SW 1271 (cell line): ENCODE data around the gene NHLH2.
A peak's percentile ranks its signal among the peaks of the same experiment; 100 is the strongest.

Experiments used
- DNase-seq, 2 experiments: peaks; one replicate each; lab custom pipeline; 2025; lab: John Stamatoyannopoulos, UW

NHLH2 gene

DNA sequence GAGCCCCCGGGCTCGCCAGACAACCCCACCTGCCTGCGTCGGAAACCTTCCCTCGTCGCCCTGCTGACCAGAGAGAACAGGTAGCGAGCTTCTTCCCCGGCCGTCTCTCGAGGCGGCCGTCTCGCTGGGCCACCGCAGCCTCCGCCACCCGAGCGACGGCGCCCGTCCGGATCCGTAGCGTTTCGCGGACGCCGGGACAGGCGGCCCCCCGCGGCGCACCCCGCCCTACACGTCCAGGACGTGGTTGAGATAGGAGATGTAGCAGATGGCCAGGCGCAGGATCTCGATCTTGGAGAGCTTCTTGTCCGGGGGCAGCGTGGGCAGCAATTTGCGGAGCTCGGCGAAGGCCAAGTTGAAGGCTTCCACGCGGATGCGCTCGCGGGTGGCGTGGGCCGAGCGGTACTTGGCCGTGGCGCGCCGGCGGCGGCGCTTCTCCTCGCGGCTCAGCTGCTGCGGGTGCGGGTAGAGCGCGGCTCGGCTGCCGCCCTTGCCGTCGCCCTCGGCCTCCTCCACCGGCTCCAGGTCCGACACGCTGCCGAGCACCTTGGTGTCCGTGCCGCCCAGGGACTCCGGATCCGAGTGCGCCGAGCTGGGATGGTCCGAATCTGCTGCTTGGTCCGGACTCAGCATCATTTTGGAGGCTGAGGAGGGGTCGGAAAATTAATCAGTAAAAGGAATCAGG, 3.0 kb downstream of the NHLH2 start:
- no peak for DNase-seq

DNA sequence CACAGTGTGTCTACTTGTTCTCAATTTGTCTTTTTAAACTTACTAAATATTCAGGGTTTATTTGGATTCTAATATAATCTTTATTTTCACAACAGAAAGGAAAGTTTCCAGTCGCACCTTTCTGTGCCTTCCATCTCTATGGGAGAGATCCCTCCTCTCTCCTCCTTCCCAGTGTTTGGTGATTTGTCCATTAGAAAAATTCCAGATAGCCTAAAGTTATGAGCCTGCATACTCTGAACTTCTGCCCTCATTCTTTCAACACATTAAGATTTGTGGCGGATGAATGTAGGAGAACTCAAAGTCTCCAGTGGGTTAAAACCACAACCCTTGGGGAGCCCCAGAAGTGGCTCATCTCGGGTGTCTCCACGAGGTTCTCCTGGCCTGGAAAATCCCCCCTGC, 3.6 kb downstream of the NHLH2 start:
- DNase-seq = no peak

DNA sequence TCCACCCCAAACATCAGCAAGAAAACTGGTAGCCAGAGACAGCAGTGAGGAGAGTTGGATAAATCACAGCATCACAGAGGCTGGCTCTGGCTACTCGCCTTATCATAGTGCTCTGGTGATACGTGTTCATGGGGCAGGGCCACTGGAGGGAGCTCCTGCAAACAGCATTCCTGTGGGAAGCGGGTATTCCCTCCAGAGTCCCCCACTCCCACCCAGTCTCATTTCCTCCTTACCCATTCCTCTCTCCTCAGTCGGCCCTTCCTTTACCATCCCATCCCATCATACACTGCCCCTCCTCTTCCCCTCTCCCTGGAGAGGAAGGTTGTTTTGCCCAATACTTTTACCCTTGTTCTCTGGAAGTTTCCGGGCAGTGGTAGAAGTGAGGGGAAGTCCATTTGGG, 7.1 kb downstream of the NHLH2 start:
- DNase-seq = no peak

DNA sequence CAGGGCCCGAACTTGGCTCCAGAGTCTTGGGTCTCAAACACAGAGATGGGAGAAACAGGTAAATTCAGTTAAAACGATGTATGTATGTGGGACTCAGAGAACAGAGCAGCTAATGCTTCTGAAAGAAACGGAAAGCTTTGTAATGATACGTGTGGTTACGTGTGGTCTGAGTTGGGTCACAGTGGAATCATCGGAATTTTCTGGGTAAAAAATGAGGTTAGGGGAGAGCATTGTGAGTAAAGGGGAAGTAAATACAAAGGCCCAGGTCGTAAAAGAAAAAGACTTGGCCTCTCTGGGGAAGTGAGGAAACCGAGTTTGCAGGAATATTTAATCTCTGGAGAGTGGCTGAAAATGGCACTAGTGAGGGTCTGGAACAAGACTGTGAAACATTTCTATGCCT, 8.3 kb downstream of the NHLH2 start:
- no peak for DNase-seq

DNA sequence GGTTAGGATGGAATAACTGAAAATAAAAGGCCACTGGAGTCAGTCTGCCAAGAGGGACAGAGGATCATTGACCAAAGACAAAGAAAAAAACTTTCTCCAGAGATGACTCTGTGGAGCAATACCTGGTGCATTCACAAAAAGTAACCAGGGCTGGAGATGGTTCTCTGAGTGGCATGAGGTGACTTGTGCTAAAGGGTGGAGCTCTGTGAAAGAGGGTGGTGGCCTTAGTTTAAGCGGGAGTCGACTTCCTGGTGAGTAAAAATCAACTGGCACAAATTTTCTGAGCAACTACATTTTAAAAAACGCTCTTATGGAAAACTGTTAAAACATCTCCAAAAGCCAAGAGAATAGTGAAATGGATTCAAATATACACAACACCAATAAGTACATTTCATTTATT, 10.0 kb downstream of the NHLH2 start:
- no peak for DNase-seq

DNA sequence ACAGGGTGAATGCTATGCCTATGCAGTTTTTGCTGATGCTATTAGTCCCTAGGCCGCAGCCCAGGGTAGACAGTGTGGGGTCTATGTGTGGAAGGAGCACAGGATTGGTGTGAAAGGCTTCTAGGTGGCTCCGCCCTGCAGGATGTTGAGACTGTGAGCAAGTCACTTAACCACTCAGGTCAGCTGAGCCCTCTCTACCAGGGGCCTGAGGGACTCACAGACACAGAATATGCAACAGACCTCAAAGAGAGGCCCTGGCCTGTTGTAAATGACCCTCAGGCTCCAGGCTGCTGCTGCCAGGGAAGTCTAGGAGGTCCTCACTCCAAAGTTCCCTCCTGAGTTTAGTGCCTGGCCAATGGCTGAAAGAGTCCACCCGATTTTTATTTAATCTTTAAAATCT, 11.0 kb downstream of the NHLH2 start:
- no peak for DNase-seq

DNA sequence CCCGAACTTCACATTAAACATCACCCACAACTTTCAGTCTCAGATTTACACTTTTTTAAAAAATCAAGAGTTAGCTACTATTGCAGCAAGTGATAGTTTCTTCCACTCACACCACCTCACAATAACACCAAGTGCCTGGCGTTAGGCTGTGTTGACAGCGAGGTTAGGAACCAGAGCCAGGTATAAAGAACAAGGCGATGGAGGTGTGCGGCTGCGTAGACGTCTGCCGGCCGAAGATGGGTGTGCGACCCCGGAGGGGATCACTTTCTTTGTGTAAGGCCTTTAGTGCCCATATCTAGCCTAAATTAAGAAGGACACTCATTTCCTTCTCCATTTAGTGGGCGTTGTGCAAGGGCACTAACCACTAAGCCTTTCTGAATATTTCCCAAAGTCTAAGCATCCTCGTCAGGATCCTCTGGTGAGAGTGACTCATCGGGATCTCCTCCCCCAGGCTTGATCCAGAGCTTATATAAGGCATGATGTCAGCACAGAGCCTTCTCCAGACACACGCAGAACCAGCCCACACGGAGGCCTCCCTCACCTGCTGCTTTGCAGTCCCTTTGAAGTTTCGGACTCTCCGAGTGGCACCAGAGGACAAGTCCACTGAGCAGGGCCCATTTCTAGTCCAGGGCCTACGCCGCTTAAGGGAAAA, 11.8 kb downstream of the NHLH2 start:
- DNase-seq = no peak

DNA sequence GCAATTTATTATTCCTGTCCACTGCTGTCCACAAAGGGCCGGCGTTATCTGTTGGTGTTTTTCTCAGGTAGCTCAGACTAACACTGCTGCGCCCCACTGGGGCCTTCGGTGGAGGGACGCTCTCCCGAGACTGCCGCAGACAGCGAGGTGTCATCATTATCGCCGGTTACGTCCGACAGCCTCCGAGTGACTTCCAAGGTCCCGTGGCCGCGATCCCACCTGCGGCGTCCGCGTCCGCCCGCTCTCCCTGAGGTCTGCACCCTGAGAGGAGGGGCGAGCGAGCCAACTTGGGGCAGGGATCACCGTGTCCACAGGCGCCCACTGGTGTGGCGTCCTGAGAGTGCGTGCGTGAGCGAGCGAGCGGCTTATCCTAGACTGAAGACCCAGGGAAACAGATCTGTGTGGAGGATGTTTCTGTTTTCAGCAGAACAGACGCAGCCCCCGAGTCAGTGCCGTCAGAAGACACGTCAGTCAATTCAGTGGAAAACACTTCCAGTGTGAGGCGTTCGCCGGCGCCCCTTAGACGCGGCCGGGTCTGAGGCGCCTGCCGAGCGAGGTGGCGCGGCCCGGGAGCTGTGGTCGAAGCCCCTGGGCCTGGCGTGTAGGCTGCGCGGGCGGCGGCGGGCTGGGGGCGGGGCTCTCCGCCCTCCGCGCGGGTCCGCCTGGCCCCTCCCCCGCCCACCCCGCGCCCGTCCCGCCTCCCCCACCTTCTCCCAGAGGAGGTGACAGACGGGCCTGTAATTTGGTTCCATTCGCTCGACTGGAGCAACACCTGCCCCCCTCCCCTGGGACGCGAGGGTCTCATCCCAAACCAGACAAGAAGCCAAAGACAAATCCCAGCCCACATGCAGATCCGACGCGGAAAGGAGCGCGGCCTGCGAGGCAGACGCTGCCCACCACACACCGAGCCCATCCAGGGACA, 12.6 kb downstream of the NHLH2 start:
- DNase-seq = no peak

DNA sequence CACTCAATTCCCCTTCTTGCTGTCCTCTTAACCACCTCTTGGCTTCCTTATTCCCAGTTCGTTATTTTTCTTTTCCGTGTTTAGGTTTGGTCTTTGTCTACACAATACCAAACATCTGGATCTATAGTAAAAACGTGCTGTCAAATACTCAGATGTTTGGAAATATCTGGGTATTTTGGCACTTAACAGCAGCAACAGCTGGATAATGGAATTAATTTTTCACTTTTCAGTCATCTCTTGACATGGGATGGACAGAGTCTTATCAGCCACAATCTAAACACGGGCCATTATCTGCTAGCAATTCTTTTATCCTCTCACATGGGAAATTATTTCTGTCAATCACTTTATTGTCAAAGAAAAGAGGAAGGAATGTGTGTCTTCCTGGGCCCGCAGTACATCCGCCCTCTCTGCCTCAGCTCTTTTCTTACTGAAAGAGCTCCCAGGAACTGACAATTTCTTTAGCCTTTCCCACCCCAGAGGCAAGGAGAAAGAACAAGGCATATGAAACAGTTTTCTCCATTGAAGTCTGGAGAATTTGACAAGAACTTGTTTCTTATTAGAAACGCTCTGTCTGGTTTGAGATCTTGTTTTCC, 13.4 kb downstream of the NHLH2 start:
- no peak for DNase-seq

DNA sequence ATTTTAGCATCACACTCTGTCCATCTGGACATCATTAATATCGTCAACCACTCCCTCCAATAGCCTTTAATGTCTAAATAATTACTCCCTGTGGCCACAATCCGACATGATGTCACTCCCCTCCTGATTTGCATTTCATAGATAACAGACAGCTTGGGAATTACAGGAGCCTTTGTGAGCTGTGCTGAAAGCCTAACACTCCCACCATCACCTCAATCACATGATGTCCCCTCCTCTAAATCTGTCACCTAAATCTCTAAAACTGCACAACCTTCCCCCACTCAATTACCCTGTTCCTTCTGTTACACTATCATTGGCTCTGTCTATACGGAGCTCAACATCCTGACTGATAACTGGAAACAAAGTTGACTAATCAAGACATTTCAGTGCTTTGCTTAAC, 14.3 kb downstream of the NHLH2 start:
- no peak for DNase-seq

DNA sequence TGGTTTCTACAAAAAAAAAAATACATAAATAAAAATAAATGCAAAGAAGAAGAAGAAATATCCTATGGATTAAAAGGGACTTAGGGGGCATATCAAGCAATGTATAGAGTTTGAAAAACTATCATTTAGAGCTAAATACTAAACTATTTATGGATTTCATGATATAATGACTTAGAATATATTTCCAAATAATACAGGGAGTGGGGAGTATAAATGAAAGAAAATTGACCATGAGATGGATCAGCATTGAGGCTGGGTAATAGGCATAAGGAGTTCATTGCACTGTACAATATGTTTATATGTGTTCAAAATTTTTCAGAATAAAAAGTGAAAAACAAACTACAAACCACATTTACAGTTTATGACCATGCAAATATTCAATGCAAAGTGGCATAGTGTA, 18.8 kb downstream of the NHLH2 start:
- no peak for DNase-seq

DNA sequence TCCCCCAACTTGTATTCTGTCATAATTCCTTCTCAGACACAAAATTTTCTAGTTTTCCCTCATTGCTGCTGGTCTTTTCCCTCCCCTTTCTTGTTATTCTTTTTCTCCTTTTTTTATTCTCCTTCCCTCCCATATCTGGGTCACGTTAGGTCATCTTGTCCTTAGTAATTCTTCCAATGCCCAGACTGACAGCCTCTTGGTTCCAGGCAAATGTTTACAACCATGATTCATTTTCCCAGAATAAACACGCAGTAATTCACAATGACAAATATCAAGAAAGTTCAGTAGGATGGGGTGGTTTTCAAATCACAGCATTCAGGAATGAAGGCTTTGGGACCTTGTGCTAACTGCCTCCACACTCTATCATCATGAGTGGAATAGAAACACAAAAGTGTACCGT, 25.2 kb downstream of the NHLH2 start:
- DNase-seq = no peak

DNA sequence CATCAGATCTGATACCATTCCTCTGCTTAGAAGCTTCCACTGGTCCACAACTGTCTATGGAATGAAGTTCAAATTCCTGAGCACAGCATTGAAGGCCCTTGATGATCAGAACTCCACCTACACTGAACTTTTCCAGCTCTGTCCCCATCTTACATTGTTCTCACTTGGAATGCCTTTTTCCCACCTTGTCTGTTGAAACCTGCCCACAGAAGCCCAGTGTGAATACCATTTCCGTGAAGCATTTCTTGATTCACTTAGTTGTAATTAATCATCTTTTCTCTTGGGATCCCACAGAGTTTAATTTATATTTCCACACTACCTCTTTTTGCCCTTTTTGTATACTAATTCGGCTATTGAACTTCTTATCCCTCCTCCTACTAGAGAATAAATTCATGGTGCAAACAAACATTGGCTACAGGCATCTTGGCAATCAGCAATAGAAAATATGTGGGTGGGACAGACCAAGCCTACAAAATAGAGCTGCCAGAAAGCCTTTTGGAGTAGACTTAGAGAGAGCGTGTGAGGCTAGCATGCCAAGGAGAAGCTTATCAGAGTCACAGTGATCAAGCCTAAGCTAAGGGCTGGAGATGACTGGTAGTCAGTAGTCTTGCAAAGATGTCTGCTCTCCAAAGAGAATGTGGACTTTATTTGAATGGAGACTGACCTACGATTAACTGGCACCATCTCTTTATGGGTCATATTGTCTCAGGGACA, 26.1 kb downstream of the NHLH2 start:
- DNase-seq = no peak

DNA sequence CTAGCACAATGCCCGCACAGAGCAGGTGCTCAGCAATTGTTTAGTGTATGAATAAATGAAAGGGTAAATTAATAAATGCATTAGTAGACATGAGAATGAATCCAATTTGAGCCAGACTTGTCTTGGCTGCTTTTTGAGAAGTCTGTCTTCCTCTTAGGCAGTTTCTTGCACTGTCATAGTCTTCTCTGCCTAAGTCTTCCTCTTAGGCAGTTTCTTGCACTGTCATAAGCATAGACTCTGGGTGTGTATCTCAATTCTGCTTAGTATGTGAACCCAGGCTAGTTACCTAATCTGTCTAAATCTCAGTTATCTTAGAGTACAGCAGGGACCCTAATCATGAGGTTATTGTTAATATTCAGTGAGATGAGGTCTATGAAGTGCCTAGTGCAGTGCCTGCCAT, 27.2 kb downstream of the NHLH2 start:
- no peak for DNase-seq

DNA sequence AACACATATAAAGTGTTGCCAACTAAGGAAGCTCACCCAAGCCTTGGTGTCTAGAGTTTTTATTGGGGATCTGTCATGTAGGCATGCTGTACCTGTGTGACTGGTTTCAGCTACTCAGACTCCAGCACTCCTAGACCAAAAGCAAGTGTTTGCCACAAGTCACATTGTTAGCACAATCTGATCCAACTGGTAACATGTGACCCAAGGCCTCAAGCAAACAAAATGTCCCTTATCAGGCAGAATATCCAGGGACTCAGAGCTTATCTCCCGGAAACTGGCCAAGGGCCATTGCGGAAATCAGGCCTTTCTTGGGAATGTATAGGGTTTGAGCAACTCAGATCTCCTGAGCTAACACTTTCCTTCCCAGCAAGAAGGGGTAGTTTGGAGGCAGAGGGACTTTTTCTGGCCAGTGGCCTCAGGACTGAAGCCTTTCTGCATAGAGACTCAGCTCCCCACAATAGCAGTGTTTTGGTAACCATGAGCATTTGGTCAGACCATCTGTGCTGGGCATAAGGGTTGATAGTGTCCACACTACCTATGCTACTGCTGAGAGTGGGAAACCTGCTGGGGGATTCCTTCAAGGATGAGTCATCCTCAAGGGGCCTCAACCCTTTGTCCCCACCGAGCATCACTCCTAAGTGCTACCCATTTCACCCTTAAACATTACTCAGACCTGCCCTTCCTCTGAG, 29.6 kb downstream of the NHLH2 start:
- DNase-seq = no peak

DNA sequence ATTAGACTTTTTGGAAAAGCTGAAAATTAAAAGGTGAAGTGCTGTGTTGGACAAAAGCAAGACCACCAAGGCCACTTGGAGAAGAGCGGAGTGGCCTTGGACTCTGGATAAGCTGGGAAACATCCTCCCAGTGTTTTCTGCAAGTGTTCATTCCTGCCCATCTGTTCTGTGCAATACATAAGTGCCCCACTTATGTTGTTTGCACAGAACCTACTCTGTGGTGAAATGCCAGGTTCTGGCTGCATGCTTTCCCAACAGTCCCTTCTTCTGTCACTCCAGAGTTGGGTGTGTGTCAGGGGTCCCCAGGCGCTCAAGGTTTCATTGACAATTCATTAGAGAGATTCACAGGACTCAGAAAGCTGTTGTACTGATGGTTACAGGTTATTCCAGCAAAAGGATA, 30.3 kb downstream of the NHLH2 start:
- no peak for DNase-seq

DNA sequence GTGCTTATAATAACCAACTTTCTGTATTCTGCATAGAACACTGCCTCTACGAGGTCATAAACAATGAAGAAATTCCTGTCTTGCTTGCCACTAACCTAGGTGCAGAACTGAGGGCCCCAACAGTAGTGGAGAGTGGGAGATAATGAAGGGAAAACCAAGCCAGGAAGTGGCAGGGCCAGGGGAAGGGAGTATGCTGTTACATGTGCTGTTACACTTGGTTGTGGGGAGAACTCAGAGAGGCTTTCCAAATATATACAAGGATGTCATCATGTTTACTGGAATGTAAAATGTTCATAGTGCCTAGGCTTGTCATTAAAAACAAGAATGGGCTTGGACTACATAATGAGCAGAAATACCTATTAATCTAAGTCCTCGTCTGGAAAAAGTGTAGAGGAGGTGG, 31.1 kb downstream of the NHLH2 start:
- DNase-seq = no peak

DNA sequence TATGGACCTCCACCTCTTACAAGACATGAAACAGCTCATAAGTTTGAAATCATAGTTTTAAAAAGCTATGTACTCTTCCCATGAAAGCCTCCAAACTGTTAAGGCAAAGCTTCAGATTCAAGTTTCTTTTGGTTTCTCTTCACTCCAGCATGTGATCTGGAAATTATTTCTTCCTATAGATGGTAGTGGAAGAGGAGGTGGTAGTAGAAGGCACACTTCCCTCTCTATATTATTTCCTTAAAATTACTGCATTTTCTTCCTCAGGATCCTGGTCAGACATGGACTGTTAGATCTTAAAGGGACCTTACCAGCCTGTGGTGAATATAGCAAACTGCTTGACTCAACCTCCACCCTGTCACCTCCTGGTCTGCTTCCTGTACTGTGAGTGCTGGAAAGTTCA, 31.9 kb downstream of the NHLH2 start:
- DNase-seq = no peak

DNA sequence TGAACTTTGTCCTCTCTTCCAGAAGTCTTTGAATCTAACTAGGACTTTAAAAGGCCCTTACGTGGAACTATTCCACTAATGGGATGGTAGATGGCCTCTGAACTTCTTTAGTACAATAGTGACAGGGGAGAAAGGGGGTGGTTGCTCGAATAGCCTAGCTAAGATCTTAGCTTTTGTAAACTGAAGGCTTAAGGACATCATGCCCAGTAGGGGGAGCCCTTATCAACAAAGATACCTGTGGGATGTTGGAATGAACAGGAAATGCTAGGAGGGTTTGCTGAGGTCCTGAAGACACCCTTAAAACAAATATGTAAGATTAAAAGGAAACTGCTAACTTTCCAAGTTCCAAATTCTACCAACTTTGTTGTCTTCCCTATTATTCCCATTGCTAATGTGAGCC, 33.2 kb downstream of the NHLH2 start:
- DNase-seq = peak in 1 of 2 experiments; percentile 47

DNA sequence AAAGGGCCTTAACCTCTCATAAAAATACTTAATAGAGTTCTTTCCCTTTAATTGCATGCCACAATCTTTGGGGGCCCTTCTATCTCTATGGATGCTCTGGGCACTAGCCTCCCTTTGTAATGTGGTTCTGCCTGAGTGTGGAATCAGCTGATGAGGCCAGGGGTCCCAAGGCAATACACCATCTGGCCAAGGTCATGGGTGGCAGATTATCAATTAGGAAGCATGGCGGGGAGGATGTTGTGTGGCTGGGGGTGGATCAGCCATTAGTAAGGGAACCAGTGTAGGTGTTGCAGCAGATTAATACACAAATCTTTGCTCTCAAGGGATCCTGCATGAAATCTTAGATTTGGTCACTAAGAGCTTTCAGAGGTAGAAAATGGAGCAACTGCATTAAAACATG, 35.3 kb downstream of the NHLH2 start:
- DNase-seq = no peak

DNA sequence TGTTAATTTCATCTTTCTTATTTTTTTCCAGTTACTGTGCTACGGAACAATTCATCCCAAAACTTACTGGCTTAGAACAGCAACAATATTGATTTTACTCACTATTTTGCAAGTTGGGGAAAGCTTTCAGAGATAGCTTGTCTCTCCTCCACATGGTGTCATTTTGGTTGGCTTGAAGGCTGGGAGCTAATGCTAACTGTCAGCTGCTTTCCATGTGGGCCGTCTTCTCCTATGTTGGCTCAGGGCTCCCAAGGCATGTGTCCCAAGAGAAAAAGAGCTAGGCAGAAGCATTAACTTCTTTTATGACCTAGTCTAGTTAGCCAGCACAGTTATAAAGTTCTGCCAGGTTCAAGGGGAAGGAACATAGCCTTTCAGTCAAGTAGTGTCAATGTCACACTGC, 38.5 kb downstream of the NHLH2 start:
- no peak for DNase-seq
